ENCODE measurements around the gene SETMAR.
A peak's percentile ranks its signal among the peaks of the same experiment; 100 is the strongest.
"Not testable (repeated sequence)": the region's sequence is repeated elsewhere in the genome, so short reads cannot be mapped to it uniquely, and the experiment has no call there.

SETMAR gene

DNA sequence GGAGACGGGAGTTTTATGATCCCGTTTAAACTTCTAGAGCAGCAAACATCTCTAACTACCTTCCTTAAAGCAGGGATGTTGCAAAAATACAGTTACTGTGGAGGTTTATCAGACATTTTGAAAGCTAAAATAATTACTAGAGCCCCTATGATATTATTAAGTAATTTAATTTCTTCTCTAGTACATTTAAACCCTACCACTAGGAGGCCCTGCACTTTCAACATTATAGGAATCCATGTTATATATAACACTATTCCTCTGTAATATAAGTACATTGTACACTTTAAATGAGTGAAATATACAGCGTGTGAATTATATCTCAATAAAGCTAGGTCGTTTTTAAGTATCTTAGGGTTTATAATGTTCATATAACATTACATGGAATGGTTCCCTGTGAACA lies 11.5 kb downstream of the SETMAR start:
- DNase-seq: no peak

GRCh38 chr3:4320096-4320911 lies 17.1 kb downstream of the SETMAR start:
- DNase-seq: no peak

GRCh38 chr3:4321732-4322131 lies 18.6 kb downstream of the SETMAR start:
- no peak for DNase-seq

GRCh38 chr3:4322635-4323034 lies 19.5 kb downstream of the SETMAR start:
- DNase-seq: no peak

DNA sequence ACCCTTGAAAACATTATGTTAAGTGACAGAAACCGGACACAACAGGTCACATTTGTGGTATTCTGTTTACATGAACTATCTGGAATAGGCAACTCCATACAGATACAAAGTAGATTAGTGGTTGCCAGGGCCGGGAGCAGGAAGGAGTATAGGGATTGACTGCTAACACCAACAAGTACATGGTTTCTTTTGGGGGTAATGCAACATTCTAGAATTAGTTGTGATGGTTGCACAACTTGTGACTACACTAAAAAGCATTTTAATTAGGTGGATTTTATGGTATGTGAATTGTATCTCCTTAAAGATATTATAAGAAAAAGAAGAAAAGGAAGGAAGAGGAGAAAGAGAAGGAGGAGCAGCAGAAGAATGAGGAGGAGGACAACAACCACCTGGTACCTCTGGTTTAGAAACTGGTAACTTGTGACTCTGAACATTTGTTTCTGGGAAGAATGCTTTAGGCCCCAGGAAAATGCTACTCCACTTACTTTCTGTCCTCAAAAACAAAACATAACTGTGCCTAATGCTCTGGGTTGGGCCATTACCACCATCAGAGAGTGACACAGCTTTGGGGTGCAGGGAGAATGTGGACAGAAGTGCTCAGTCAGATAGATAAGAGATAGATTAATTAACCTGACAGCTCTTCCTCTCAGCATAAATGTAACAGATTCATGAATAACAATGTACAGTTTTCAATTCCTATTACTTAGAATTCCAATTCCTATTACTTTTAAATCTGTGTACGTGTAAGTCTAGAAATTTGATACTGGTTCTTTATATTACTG lies 20.3 kb downstream of the SETMAR start:
- DNase-seq: no peak

- DNase-seq: no peak
Observed at GRCh38 chr3:4326868-4327267, 23.7 kb downstream of the SETMAR start.

DNA sequence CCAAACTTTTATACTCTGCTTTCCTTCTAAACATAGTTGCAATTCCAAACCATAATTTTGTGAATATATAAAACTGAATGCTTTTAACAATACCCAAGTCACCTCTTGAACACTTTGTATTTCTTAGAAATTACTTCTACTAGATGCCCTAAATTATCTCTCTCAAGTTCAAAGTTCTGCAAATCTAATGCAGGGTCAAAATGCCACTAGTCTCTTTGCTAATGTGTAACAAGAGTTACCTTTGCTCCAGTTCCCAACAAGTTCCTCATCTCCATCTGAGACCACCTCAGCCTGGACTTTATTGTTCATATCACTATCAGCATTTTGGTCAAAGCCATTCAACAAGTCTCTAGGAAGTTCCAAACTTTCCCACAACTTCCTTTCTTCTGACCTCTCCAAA lies 26.6 kb downstream of the SETMAR start:
- DNase-seq: not testable (repeated sequence)

GRCh38 chr3:4332111-4332510 lies 28.9 kb downstream of the SETMAR start:
- DNase-seq: no peak

GRCh38 chr3:4332574-4332973 lies 29.4 kb downstream of the SETMAR start:
- no peak for DNase-seq

GRCh38 chr3:4332991-4333390 lies 29.8 kb downstream of the SETMAR start:
- DNase-seq: no peak

GRCh38 chr3:4334548-4334947 lies 31.4 kb downstream of the SETMAR start:
- DNase-seq: no peak

DNA sequence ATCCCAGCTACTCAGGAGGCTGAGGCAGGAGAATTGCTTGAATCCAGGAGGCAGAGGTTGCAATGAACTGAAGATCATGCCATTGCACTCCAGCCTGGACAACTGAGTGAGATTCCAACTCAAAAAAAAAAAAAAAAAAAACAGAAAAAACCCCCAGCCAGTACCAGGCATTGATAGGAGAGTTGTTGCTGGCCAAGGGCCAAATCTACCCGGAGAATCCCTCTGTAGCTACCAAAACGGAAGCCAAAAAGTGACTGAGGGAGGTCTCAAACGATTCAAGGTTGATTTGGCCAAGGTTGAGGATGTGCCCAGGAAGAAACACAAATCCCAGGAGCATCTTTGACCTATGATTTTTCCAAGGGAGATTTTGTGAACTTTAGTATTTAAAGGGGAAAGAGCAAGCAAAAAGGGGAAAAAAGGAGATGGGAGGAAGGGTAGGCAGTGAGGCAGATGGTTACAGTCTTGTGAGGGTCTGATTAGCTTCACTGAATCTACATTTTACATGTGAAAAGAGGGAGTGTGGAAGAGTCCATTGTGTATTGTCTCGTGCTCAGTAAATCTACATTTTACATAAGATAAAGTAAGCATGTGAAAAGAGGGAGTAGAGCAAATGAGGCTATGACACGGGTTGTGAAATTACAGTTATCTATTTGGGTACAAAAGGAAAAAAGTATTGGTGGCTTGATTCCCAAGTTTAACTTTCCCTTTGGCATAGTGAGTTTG lies 32.8 kb downstream of the SETMAR start:
- DNase-seq: no peak

DNA sequence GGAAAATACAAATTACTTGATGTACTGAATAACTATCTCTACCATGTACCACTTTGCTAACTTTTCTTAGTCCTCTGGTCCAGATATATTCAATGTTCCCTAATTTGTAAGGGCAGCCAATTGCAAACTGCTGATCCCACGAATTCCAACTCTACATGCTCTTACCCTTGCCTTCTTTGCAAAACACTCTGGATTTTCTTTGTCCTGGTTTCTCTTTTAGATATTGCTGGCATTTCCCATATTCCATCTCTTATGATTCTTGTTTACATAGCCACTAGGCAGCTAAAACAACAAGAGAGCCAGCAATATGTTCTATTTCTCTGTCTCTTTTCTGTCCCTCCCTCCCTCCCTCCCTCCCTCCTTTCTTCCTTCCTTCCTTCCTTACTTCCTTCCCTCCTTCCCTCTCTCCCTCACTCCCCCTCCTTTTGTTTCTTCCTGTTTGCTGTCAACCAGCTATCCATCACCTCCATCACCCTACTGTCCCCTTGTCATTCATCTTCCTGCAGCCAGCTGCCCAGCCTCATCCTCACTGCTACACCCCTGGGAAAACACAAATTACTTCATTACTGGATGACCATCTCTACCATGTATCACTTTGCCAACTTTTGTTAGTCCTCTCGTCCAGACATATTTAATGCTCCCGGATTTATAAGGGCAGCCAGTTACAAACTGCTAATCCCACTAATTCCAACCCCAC lies 33.8 kb downstream of the SETMAR start:
- no peak for DNase-seq

DNA sequence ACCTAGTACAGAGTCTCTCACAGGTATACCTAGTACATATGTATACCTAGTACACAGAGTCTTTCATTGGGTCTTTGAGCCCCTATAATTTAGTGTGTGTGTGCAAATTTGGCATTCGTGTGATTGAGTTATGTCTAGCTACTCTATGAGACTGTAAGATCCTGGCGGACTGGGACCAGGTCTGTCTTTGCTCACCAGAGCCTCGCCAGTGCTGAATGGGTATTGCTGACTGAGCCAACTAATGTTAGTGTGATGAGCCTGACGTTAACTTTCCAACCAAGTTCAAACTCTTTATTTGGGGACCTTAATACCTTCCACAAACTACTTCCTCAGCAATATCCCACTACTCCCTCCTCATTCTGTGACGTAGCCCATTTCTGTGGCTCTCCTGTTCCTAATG lies 35.6 kb downstream of the SETMAR start:
- DNase-seq: no peak

DNA sequence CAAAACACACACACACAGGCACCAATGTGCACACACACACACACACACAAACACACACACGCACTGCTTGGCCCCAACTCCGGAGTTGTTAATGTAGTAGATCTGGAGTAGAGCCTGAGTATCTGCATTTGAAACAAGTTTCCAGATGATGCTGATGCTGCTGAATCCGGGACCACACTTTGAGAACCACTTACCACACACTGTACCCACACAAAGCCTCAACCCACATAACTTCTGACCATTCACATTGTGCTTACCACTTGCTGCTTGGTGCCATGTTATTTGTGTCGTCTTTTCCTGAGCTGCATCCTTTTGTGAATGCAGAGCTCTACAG lies 36.9 kb downstream of the SETMAR start:
- DNase-seq: no peak

- no peak for DNase-seq
Observed at GRCh38 chr3:4340411-4341335, 37.5 kb downstream of the SETMAR start.

DNA sequence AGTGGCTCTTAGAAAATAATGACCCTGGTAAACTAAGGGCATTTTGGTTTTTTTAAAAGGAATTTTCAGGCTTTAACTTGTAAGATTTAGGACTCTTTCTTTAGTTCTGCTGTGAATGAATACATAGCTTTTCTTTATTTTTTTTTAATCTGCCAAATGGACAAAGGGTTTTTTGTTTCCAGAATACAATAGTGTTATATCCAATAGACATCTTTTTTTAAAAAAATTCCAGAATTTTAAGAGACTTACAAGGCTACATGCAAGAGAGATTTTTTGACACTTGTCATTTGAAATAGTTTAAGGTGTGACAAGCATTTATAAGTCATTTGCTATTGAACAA lies 38.1 kb downstream of the SETMAR start:
- no peak for DNase-seq

DNA sequence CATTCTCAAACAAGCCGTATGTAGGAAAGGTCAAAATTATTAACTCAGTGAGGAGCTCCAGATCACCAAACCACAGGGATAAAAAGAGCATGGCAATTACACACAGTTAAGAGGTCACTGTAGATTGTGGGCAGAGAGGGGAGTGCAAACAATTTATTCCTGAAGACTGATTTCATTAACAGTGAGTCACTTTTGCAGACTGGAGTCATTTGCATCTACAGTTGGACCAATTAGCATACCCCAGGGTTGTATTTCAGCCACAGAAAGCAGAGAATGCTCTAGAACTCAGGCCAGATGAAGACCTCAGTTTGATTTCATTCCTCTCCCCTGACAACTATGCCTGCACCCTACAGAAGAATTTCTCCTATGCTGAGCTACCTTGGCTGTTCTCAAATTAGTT lies 40.1 kb downstream of the SETMAR start:
- no peak for DNase-seq

DNA sequence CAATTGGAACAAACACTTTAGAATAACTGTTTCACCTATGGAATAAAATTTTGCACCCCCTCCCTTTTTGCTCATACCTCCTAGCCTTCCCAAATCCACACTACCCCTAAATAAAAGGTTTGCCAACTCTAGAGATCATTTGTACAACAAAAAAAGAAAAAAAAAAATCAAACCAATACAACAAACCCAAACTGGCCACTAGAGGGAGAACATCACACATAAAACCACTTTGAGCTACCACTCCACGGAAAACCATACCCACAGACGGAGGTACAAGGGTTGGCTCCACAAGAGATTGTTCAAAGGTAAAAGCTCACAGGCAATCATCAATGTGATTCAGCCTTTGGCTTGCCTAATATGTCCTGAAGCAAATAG lies 47.6 kb downstream of the SETMAR start:
- DNase-seq: peak; percentile 1 to 8

DNA sequence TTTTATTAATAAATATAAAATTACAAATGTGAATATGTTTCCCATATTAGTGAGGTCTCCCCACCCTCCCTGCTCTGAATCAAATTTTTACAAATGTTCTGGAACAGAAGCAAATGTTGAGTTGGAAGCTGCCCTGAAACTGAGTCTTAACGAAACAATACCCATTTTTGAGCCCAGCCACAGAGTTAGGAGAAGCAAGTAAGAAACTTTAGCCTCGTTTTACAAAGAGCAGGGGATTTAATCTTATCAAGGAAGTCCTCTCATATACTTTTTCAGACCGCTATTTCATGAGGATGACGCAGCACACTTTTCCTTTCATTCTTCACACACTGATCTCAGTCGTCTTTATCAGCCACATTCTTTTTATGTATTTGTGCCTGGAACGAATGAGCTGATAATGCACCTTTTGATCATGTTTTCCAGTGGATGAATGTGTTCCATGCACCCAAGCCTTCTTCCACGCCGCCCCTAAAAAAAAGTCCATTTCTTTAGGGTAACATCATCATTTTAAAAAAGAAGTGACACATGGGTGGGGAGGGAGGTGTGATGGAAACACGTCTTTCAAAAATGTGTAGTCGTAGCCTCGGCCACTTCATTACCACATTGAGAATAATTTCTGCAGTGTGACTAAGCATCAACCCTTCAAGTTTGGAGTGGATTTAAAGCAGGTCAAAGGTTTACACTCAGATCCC lies 48.1 kb downstream of the SETMAR start:
- no peak for DNase-seq

DNA sequence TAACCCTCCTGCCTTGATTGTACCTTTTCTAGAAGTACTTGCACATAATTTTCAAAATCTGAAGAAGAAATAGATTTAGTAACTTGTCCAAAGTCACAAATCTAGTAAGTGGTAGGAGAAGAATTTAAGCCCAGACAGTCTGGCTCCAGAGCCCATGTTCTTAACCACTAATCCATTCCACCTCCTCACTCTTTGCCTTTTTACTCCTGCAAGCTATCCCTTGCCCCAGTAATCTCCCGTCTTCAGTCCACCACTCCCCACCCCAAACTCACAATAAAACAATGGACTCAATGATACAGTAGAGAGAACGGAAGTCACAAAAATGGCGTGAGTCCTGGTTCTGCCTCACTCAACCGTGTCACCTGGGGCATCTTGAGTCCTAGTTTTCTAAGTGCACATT lies 48.7 kb downstream of the SETMAR start:
- no peak for DNase-seq

All from NCI-H1930 (cell line).